Peyer's patch (tissue), 4 donors: Measurements from ENCODE around the gene CDC25B.

Source experiments
- CTCF ChIP-seq, 6 experiments: fragments of 450-650 bp in 4 of 6; fragments of 200-600 bp in 2 of 6; sonication (generic) in 1 of 6; IDR thresholded peaks; one replicate each; pipeline ENCODE4 v1.5.1; 2017 to 2019; ENCODE audit warnings: antibody characterized with exemption in 6 of 6, mild to moderate bottlenecking in 3 of 6, moderate library complexity in 1 of 6
- POLR2A ChIP-seq, 2 donors: fragments of 450-650 bp; IDR thresholded peaks; one replicate each; pipeline ENCODE4 v1.5.1; 2017; ENCODE audit warnings: antibody characterized with exemption in 2 of 2, mild to moderate bottlenecking in 2 of 2, moderate library complexity in 2 of 2

- TF ChIP-seq CTCF (IDR thresholded peaks at IDR 0.05): no peak
- no peak for TF ChIP-seq POLR2A (IDR thresholded peaks at IDR 0.05)
These were observed 37.5 kb upstream of the CDC25B start for GRCh38 chr20:3758566-3758965.
